Medulla oblongata (tissue), 1 donor: Measurements from ENCODE around the gene KCNJ16.

Experiments
- DNase-seq: peaks from one replicate; pipeline ENCODE4 v3.0.0-alpha.2; 2015; ENCODE audit errors: extremely low spot score

The KCNJ16 gene

GRCh38 chr17:70070305-70071027 lies 4.6 kb upstream of the KCNJ16 start:
- DNase-seq: no peak

GRCh38 chr17:70071127-70071526 lies 3.9 kb upstream of the KCNJ16 start:
- no peak for DNase-seq

- DNase-seq: no peak
Measured at GRCh38 chr17:70071620-70072019, 3.4 kb upstream of the KCNJ16 start.

- peak; percentile 80 for DNase-seq
Measured at GRCh38 chr17:70072546-70073309, 2.3 kb upstream of the KCNJ16 start.

- no peak for DNase-seq
Measured at GRCh38 chr17:70073310-70073709, 1.7 kb upstream of the KCNJ16 start.

- no peak for DNase-seq
Measured at GRCh38 chr17:70073799-70074198, 1.2 kb upstream of the KCNJ16 start.

- peak; percentile 19 for DNase-seq
Measured at GRCh38 chr17:70074236-70074830, 692 bp upstream of the KCNJ16 start.

GRCh38 chr17:70076189-70076588 lies 1.2 kb downstream of the KCNJ16 start:
- no peak for DNase-seq

GRCh38 chr17:70076831-70077230 lies 1.8 kb downstream of the KCNJ16 start:
- no peak for DNase-seq

GRCh38 chr17:70078549-70078948 lies 3.5 kb downstream of the KCNJ16 start:
- DNase-seq: no peak

- no peak for DNase-seq
Measured at GRCh38 chr17:70078994-70079531, 4.0 kb downstream of the KCNJ16 start.

GRCh38 chr17:70080541-70081347 lies 5.7 kb downstream of the KCNJ16 start:
- DNase-seq: no peak

- DNase-seq: no peak
Measured at GRCh38 chr17:70081885-70082284, 6.9 kb downstream of the KCNJ16 start.

GRCh38 chr17:70084476-70084875 lies 9.5 kb downstream of the KCNJ16 start:
- DNase-seq: no peak

- no peak for DNase-seq
Measured at GRCh38 chr17:70086516-70086915, 11.5 kb downstream of the KCNJ16 start.

- no peak for DNase-seq
Measured at GRCh38 chr17:70089513-70090148, 14.6 kb downstream of the KCNJ16 start.

GRCh38 chr17:70091005-70091568 lies 16.1 kb downstream of the KCNJ16 start:
- DNase-seq: no peak

GRCh38 chr17:70091696-70092095 lies 16.7 kb downstream of the KCNJ16 start:
- DNase-seq: no peak

- no peak for DNase-seq
Measured at GRCh38 chr17:70093163-70093562, 18.1 kb downstream of the KCNJ16 start.

- DNase-seq: no peak
Measured at GRCh38 chr17:70095455-70095854, 20.4 kb downstream of the KCNJ16 start.

GRCh38 chr17:70096861-70097260 lies 21.8 kb downstream of the KCNJ16 start:
- DNase-seq: no peak
